ENCODE results near the gene PPP3CA. TPM values are rescaled to one million over a fixed set of nuclear protein-coding genes. Genes with fewer than 3 reads are reported as not detected.

PPP3CA gene
- total and polyA plus RNA-seq, 2 of the 8 experiments (the other 6 are each of a cell fraction or from before 2014, with no cell fraction given) = 7.9 to 35.0 TPM

- TF ChIP-seq CHD7 (IDR thresholded peaks at IDR 0.05; ENCODE audit: insufficient replicate concordance, low read length) (no peak), CHD2 (IDR thresholded peaks at IDR 0.05; ENCODE audit: low read length) (no peak), SP1 (IDR thresholded peaks at IDR 0.05; ENCODE audit: low read depth, low read length) (no peak), RFX5 (IDR thresholded peaks at IDR 0.05; ENCODE audit: borderline replicate concordance, low read depth, low read length) (no peak), MAX (IDR thresholded peaks at IDR 0.05) (no peak)
Observed at GRCh38 chr4:101102114-101102742, 245.1 kb downstream of the PPP3CA start (continued).

Measured in H1 (cell line).